SU-DHL-6 (cell line): ENCODE measurements around the gene SLC13A5.

ENCODE experiments used
- H2AFZ ChIP-seq: fragments of 200-600 bp; sonication (generic); 2 replicates; pipeline ENCODE4 v1.6.1; 2014; ENCODE audit warnings: low read depth, mild to moderate bottlenecking, moderate library complexity, mixed read lengths, antibody characterized with exemption, low read length; ENCODE audit not compliant: severe bottlenecking
- H3F3A ChIP-seq: fragments of 200-600 bp; shearing (Covaris generic); 2 replicates; pipeline ENCODE4 v1.6.0; 2016; ENCODE audit warnings: antibody characterized with exemption, mild to moderate bottlenecking; ENCODE audit not compliant: insufficient read depth
- H3K27ac ChIP-seq: fragments of 200-600 bp; sonication (generic); 2 replicates; pipeline ENCODE4 v1.5.1; 2016; ENCODE audit warnings: low read depth, mild to moderate bottlenecking, low read length, moderate library complexity, mixed read lengths
- H3K27me3 ChIP-seq: fragments of 200-600 bp; sonication (generic), shearing (Covaris generic); 2 replicates; pipeline ENCODE4 v1.6.0; 2014; ENCODE audit warnings: mild to moderate bottlenecking, low read length
- H3K36me3 ChIP-seq: fragments of 200-600 bp; sonication (generic); 2 replicates; pipeline ENCODE4 v1.6.1; 2014; ENCODE audit warnings: mild to moderate bottlenecking, low read length, mixed read lengths
- H3K4me2 ChIP-seq: fragments of 300-600, 200-600 bp; shearing (Covaris generic), sonication (generic); 2 replicates; pipeline ENCODE4 v1.6.0; 2014; ENCODE audit warnings: low read length, low read depth, mild to moderate bottlenecking; ENCODE audit not compliant: poor library complexity, severe bottlenecking
- H3K4me3 ChIP-seq: fragments of 200-600 bp; sonication (generic); 2 replicates; pipeline ENCODE4 v1.5.1; 2014; ENCODE audit warnings: antibody characterized with exemption, low read length, mild to moderate bottlenecking, mixed read lengths; ENCODE audit not compliant: insufficient read depth, poor library complexity, severe bottlenecking
- H3K79me2 ChIP-seq: fragments of 200-600 bp; sonication (generic); 2 replicates; pipeline ENCODE4 v1.6.1; 2014; ENCODE audit warnings: mild to moderate bottlenecking, low read length, moderate library complexity; ENCODE audit not compliant: insufficient read depth
- H3K9ac ChIP-seq: fragments of 200-600 bp; sonication (generic); 2 replicates; pipeline ENCODE4 v1.7.0; 2014; ENCODE audit warnings: mild to moderate bottlenecking, low read length
- H3K9me2 ChIP-seq: fragments of 200-600 bp; sonication (generic); replicated peaks from 2 replicates; pipeline ENCODE4 v1.6.1; 2014; ENCODE audit warnings: low read length; ENCODE audit not compliant: insufficient read depth
- H3K9me3 ChIP-seq: fragments of 200-600 bp; sonication (generic); 2 replicates; pipeline ENCODE4 v1.6.1; 2014; ENCODE audit warnings: low read length, mixed read lengths; ENCODE audit not compliant: insufficient read depth
- H4K20me1 ChIP-seq: fragments of 200-600 bp; sonication (generic); 2 replicates; pipeline ENCODE4 v1.6.1; 2014; ENCODE audit warnings: low read depth, mild to moderate bottlenecking, antibody characterized with exemption, low read length, moderate library complexity, mixed read lengths
- EZH2phosphoT487 ChIP-seq: fragments of 200-600 bp; sonication (generic), shearing (Covaris generic); conservative IDR thresholded peaks from 2 replicates; pipeline ENCODE4 v1.6.1; 2018; ENCODE audit warnings: mild to moderate bottlenecking, antibody characterized with exemption, low read length, moderate library complexity, mixed read lengths
- TF ChIP-seq, protein P1 (sequence below): fragments of 200-600 bp; sonication (generic); IDR thresholded peaks from one replicate; pipeline ENCODE4 v1.5.1; 2017; ENCODE audit warnings: antibody characterized with exemption, mild to moderate bottlenecking, low read length, moderate library complexity; ENCODE audit not compliant: insufficient read depth, poor library complexity, severe bottlenecking

Gene SLC13A5

GRCh38 chr17:6683730-6684459, 29.3 kb downstream of the SLC13A5 start:
- Histone ChIP-seq H3K79me2 (no peaks in the 10 kb centered on the region), H3K4me2 (no peak overlapping the region), H3K9me2 (no peaks in the 10 kb centered on the region), H3K36me3 (no peaks in the 10 kb centered on the region), H3K9ac (no peak overlapping the region), H3K4me3 (no peak overlapping the region), H3F3A (no peaks in the 10 kb centered on the region), H3K27me3 (no peaks in the 10 kb centered on the region), H3K9me3 (no peaks in the 10 kb centered on the region), H4K20me1 (no peaks in the 10 kb centered on the region), H2AFZ (no peak overlapping the region), H3K27ac (no peak overlapping the region)
- TF ChIP-seq, protein P1, sequence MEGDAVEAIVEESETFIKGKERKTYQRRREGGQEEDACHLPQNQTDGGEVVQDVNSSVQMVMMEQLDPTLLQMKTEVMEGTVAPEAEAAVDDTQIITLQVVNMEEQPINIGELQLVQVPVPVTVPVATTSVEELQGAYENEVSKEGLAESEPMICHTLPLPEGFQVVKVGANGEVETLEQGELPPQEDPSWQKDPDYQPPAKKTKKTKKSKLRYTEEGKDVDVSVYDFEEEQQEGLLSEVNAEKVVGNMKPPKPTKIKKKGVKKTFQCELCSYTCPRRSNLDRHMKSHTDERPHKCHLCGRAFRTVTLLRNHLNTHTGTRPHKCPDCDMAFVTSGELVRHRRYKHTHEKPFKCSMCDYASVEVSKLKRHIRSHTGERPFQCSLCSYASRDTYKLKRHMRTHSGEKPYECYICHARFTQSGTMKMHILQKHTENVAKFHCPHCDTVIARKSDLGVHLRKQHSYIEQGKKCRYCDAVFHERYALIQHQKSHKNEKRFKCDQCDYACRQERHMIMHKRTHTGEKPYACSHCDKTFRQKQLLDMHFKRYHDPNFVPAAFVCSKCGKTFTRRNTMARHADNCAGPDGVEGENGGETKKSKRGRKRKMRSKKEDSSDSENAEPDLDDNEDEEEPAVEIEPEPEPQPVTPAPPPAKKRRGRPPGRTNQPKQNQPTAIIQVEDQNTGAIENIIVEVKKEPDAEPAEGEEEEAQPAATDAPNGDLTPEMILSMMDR = no peak
- no peak for TF ChIP-seq EZH2phosphoT487

DNA sequence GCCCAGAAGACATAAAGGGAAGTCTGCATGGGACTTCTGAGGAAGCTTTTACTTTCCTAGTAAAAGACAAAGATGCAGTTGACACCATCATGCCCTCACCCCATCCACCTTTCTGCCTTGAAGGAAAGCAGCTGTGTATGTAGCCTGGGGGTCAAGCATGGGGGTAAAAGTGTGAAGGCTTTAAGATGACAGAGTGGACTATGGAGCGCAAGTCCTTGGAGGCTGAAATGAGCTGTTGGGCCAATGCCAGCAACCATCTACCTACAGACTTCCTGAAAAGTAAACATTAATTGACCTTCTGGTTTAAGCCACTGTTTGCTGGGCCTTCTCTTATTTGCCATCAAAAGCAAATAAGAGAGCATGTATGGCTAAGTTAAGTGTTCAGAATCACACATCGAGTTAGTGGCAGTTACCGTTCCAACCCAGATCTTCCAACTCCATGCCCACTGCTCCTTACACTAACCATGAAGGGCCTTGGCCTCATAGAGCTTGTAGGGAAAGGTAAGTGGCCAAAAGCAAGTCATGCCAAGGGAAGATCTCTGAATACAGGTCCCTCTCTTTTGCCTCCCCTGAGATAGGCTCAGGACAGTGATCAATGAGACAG, 30.0 kb downstream of the SLC13A5 start:
- no peaks in the 10 kb centered on the region for H4K20me1 ChIP-seq
- TF ChIP-seq, protein P1 = no peak
- TF ChIP-seq EZH2phosphoT487 = no peak
- H3K4me2 ChIP-seq = no peak overlapping the region
- H3K9ac ChIP-seq = no peak overlapping the region
- H3K27ac ChIP-seq = no peak overlapping the region
- no peak overlapping the region for H3K4me3 ChIP-seq
- no peak overlapping the region for H2AFZ ChIP-seq
- H3K36me3 ChIP-seq = no peaks in the 10 kb centered on the region
- no peaks in the 10 kb centered on the region for H3K9me2 ChIP-seq
- no peaks in the 10 kb centered on the region for H3F3A ChIP-seq
- H3K79me2 ChIP-seq = no peaks in the 10 kb centered on the region
- H3K9me3 ChIP-seq = no peaks in the 10 kb centered on the region
- no peaks in the 10 kb centered on the region for H3K27me3 ChIP-seq

DNA sequence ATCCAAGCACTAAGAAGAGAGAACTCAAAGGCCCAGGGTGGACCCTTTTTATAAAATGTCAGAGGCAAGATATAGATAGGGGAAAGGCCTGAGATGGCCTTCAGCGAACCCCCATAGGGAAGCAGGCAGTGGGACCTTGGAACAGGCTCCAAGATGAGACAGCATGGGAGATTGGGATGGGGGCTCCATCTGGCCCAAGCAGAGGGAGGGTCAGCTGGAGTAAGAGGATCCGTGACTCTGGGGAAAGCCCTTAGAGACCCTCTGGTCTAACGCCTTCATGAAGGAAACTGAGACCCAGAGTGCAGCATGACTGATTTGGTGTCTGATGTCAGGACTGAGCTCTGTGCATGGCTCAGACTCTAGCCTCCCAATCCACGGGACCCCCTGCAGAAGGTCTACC, 30.8 kb downstream of the SLC13A5 start:
- Histone ChIP-seq H3K27ac (no peak overlapping the region), H3K9me3 (no peaks in the 10 kb centered on the region), H3K4me3 (no peak overlapping the region), H3F3A (no peaks in the 10 kb centered on the region), H3K4me2 (no peak overlapping the region), H3K36me3 (no peaks in the 10 kb centered on the region), H3K9ac (no peak overlapping the region), H3K79me2 (no peaks in the 10 kb centered on the region), H3K9me2 (no peaks in the 10 kb centered on the region), H2AFZ (no peak overlapping the region), H4K20me1 (no peaks in the 10 kb centered on the region), H3K27me3 (no peaks in the 10 kb centered on the region)
- no peak for TF ChIP-seq EZH2phosphoT487
- TF ChIP-seq, protein P1 = no peak
